Testis (tissue), 2 donors: ENCODE measurements around the gene LRRC7.

Experiments
- POLR2A ChIP-seq: fragments of 450-650 bp; IDR thresholded peaks from one replicate; pipeline ENCODE4 v1.6.1; 2017; ENCODE audit warnings: antibody characterized with exemption, mild to moderate bottlenecking, moderate library complexity
- TF ChIP-seq, protein P1 (sequence below), 3 experiments: fragments of 450-650 bp in 2 of 3; fragments of 200-600 bp in 1 of 3; sonication (generic) in 1 of 3; IDR thresholded peaks; one replicate each; pipeline ENCODE4 v1.5.1; 2016 to 2019; ENCODE audit warnings: antibody characterized with exemption in 3 of 3, mild to moderate bottlenecking in 2 of 3, moderate library complexity in 1 of 3

DNA sequence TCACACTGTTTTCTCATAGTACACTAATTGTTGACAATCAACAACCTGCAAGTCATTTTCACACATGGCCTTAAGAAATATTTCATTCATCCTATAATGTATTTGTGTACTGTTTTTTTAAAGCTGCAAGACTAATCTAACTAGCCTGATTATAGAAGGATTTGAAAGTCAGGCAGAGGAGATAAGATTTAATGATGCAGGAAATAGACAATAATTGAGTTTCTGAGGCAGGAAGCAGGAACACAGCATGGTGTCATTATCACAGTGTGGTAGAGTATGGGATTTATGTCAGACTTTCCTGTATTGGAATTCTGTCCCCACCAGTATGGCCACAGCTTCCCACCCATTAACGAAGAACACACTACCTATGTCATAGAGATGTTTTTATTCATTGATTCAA, 138.8 kb downstream of the LRRC7 start:
- TF ChIP-seq, protein P1, sequence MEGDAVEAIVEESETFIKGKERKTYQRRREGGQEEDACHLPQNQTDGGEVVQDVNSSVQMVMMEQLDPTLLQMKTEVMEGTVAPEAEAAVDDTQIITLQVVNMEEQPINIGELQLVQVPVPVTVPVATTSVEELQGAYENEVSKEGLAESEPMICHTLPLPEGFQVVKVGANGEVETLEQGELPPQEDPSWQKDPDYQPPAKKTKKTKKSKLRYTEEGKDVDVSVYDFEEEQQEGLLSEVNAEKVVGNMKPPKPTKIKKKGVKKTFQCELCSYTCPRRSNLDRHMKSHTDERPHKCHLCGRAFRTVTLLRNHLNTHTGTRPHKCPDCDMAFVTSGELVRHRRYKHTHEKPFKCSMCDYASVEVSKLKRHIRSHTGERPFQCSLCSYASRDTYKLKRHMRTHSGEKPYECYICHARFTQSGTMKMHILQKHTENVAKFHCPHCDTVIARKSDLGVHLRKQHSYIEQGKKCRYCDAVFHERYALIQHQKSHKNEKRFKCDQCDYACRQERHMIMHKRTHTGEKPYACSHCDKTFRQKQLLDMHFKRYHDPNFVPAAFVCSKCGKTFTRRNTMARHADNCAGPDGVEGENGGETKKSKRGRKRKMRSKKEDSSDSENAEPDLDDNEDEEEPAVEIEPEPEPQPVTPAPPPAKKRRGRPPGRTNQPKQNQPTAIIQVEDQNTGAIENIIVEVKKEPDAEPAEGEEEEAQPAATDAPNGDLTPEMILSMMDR (IDR thresholded peaks at IDR 0.05) = no peak
- TF ChIP-seq POLR2A = no peak
